SK-N-SH (cell line): ENCODE data around the gene USP48. TPM values are rescaled to one million over a fixed set of nuclear protein-coding genes. Genes with fewer than 3 reads are reported as not detected.
A peak's percentile ranks its signal among the peaks of the same experiment; 100 is the strongest.

ENCODE experiments used
- CTCF ChIA-PET: fragments of 300-600, 350-600 bp; formaldehyde crosslinking; extraction: SDS; loops from one replicate; lab custom pipeline; 2021; lab: Yijun Ruan, JAX
- POLR2A ChIA-PET: fragments of 350-600 bp; sonication (Branson Sonifier 250); formaldehyde crosslinking; extraction: SDS; loops from one replicate; lab custom pipeline; 2020; ENCODE audit warnings: antibody characterized with exemption, inconsistent platforms; lab: Yijun Ruan, JAX
- DNase-seq: peaks from one replicate; pipeline ENCODE4 v3.0.0; 2012
- H2AFZ ChIP-seq: fragments of 200-600 bp; sonication (generic); 2 replicates; pipeline ENCODE4 v1.8.1; 2016; ENCODE audit warnings: antibody characterized with exemption, mild to moderate bottlenecking, low read depth
- H3F3A ChIP-seq: fragments of 200-600 bp; sonication (generic); replicated peaks from 2 replicates; pipeline ENCODE3; 2016; ENCODE audit warnings: antibody characterized with exemption, mild to moderate bottlenecking; ENCODE audit not compliant: insufficient read depth
- H3K27ac ChIP-seq, 2 experiments: fragments of 200-500 bp in 1 of 2; fragments of 200-600 bp in 1 of 2; sonication (Bioruptor generic) in 1 of 2; sonication (generic), shearing (Covaris generic) in 1 of 2; 2 replicates each; pipeline versions ENCODE4 v1.5.1 to v1.6.1; 2014 to 2016; ENCODE audit warnings: low read depth in 2 of 2, inconsistent platforms in 1 of 2, low read length in 1 of 2, mild to moderate bottlenecking in 1 of 2, mixed read lengths in 1 of 2
- H3K27me3 ChIP-seq: fragments of 200-600 bp; sonication (generic), shearing (Covaris generic); 2 replicates; pipeline ENCODE4 v1.6.1; 2016; ENCODE audit warnings: mixed run types; ENCODE audit not compliant: insufficient read depth
- H3K36me3 ChIP-seq, 2 experiments: fragments of 200-500 bp in 1 of 2; fragments of 200-600 bp in 1 of 2; sonication (Bioruptor generic) in 1 of 2; sonication (generic) in 1 of 2; replicated peaks in 1 of 2; 2 replicates each; pipeline versions ENCODE3 to v1.5.1; 2014 to 2016; ENCODE audit warnings: low read length in 1 of 2, mild to moderate bottlenecking in 1 of 2; ENCODE audit not compliant: insufficient read depth in 2 of 2, control insufficient read depth in 1 of 2
- H3K4me1 ChIP-seq, 2 experiments: fragments of 200-500 bp in 1 of 2; fragments of 200-600 bp in 1 of 2; sonication (Bioruptor generic) in 1 of 2; sonication (generic), shearing (Covaris generic) in 1 of 2; 2 replicates each; pipeline versions ENCODE4 v1.5.1 to v1.6.1; 2014 to 2016; ENCODE audit warnings: low read depth in 1 of 2, low read length in 1 of 2, mixed run types in 1 of 2; ENCODE audit not compliant: insufficient read depth in 2 of 2, control insufficient read depth in 1 of 2
- H3K4me2 ChIP-seq: fragments of 200-600 bp; sonication (generic), shearing (Covaris generic); 2 replicates; pipeline ENCODE4 v1.6.1; 2017; ENCODE audit warnings: mixed run types
- H3K4me3 ChIP-seq, 2 experiments: fragments of 200-500 bp in 1 of 2; fragments of 200-600 bp in 1 of 2; sonication (Bioruptor generic) in 1 of 2; sonication (generic), shearing (Covaris generic) in 1 of 2; 2 replicates each; pipeline versions ENCODE4 v1.5.1 to v1.8.1; 2014 to 2016; ENCODE audit warnings: low read depth in 2 of 2, inconsistent platforms in 1 of 2, low read length in 1 of 2, mild to moderate bottlenecking in 1 of 2, mixed read lengths in 1 of 2, moderate library complexity in 1 of 2
- H3K79me2 ChIP-seq: fragments of 200-600 bp; sonication (generic); 2 replicates; pipeline ENCODE4 v1.8.1; 2017; ENCODE audit warnings: mild to moderate bottlenecking; ENCODE audit not compliant: insufficient read depth
- H3K9ac ChIP-seq: fragments of 200-600 bp; sonication (generic); 2 replicates; pipeline ENCODE4 v1.6.1; 2017; ENCODE audit warnings: mixed run types
- H3K9me2 ChIP-seq: fragments of 200-600 bp; sonication (generic); 2 replicates; pipeline ENCODE4 v1.6.1; 2017; ENCODE audit warnings: mixed run types
- H3K9me3 ChIP-seq: fragments of 200-600 bp; sonication (generic); 2 replicates; pipeline ENCODE4 v1.6.1; 2017; ENCODE audit warnings: mixed run types, mild to moderate bottlenecking, moderate library complexity
- H4K20me1 ChIP-seq: fragments of 200-600 bp; sonication (generic); 2 replicates; pipeline ENCODE4 v1.6.1; 2017; ENCODE audit warnings: mild to moderate bottlenecking, mixed run types; ENCODE audit not compliant: insufficient read depth
- CTCF ChIP-seq: fragments of 200-600 bp; sonication (generic); IDR thresholded peaks from 2 replicates; pipeline ENCODE4 v1.6.1; 2017; ENCODE audit warnings: antibody characterized with exemption, mild to moderate bottlenecking, moderate library complexity
- EP300 ChIP-seq, 2 experiments: IDR thresholded peaks; 2 replicates each; pipeline versions ENCODE4 v1.4.0 to v1.6.1; 2012; ENCODE audit warnings: borderline replicate concordance in 1 of 2, low read depth in 1 of 2, low read length in 1 of 2
- FOSL2 ChIP-seq: IDR thresholded peaks from 2 replicates; pipeline ENCODE4 v1.4.0; 2012; ENCODE audit warnings: low read depth, mild to moderate bottlenecking, moderate library complexity, borderline replicate concordance
- FOXM1 ChIP-seq: IDR thresholded peaks from 2 replicates; pipeline ENCODE4 v1.4.0; 2012; ENCODE audit warnings: low read depth, mild to moderate bottlenecking
- JUND ChIP-seq: IDR thresholded peaks from 2 replicates; pipeline ENCODE4 v1.4.0; 2012
- NFIC ChIP-seq: IDR thresholded peaks from 2 replicates; pipeline ENCODE4 v1.4.0; 2012; ENCODE audit warnings: borderline replicate concordance
- NRF1 ChIP-seq: IDR thresholded peaks from 2 replicates; pipeline ENCODE4 v1.6.1; 2012; ENCODE audit warnings: low read depth, mild to moderate bottlenecking, low read length
- PBX3 ChIP-seq: IDR thresholded peaks from 2 replicates; pipeline ENCODE4; 2012
- REST ChIP-seq: IDR thresholded peaks from 2 replicates; pipeline ENCODE4 v1.6.1; 2012; ENCODE audit warnings: mild to moderate bottlenecking, low read depth, low read length, moderate library complexity
- RFX5 ChIP-seq: IDR thresholded peaks from 2 replicates; pipeline ENCODE4 v1.6.1; 2012; ENCODE audit warnings: mild to moderate bottlenecking, improper control_type of control experiment, low read length
- SIN3A ChIP-seq: IDR thresholded peaks from 2 replicates; pipeline ENCODE4 v1.6.1; 2012; ENCODE audit warnings: low read depth, mild to moderate bottlenecking, low read length, moderate library complexity, borderline replicate concordance
- TAF1 ChIP-seq: IDR thresholded peaks from 2 replicates; pipeline ENCODE4 v1.6.1; 2012; ENCODE audit warnings: low read depth, mild to moderate bottlenecking, low read length, moderate library complexity, borderline replicate concordance
- USF2 ChIP-seq: fragments of 150-350 bp; IDR thresholded peaks from 2 replicates; pipeline ENCODE4 v1.6.1; 2017; ENCODE audit warnings: antibody characterized with exemption, low read length, low read depth, borderline replicate concordance
- YY1 ChIP-seq: IDR thresholded peaks from 2 replicates; pipeline ENCODE4 v1.4.0; 2012; ENCODE audit warnings: low read depth, mild to moderate bottlenecking
- WGBS: methylation state at CpG from one replicate; pipeline ENCODE4 v1.1.6; 2017; ENCODE audit warnings: low lambda C conversion rate; 5-methylcytosine and 5-hydroxymethylcytosine counted together
- polyA plus RNA-seq, 3 experiments: library from polyadenylated mRNA; depleted of rRNA; stranded (reverse); fragments of >200 nt; gene quantifications; 2 replicates each; pipeline ENCODE4 v1.2.3, GENCODE V29; 2012

USP48 gene
- polyA plus RNA-seq, 1 of the 3 experiments (the other 2 are of a cell fraction), result 13.6 TPM

GRCh38 chr1:21804536-21804935, 21.6 kb upstream of the USP48 start:
- WGBS, result 90% methylated on average over 2 of the region's 2 CpGs
- ChIA-PET CTCF (no interaction called here), POLR2A (no interaction called here)

GRCh38 chr1:21801100-21801499, 18.2 kb upstream of the USP48 start:
- CTCF ChIA-PET, result no interaction called here
- 94% methylated on average over 4 of the region's 4 CpGs for WGBS

More at GRCh38 chr1:21804536-21804935, 21.6 kb upstream of the USP48 start:
- Histone ChIP-seq H3K9ac (no peak overlapping the region), H3K27me3 (no peaks in the 10 kb centered on the region), H4K20me1 (no peaks in the 10 kb centered on the region), H3K9me2 (no peaks in the 10 kb centered on the region), H2AFZ (no peak overlapping the region), H3K79me2 (no peaks in the 10 kb centered on the region), H3K27ac (no peak overlapping the region), H3K4me2 (no peak overlapping the region), H3K9me3 (no peaks in the 10 kb centered on the region), H3K36me3 (no peaks in the 10 kb centered on the region), H3F3A (peaks cover 2% of the 10 kb centered on the region), H3K4me3 (no peak overlapping the region)
- no peak for DNase-seq
- no peak for TF ChIP-seq YY1
- no peak for TF ChIP-seq TAF1
- no peak for TF ChIP-seq EP300 (IDR thresholded peaks at IDR 0.05; ENCODE audit: borderline replicate concordance in 1 of 2, low read depth in 1 of 2, low read length in 1 of 2)
- no peak for TF ChIP-seq NRF1
- no peak for TF ChIP-seq JUND
- TF ChIP-seq NFIC, result no peak
- no peak for TF ChIP-seq RFX5
- TF ChIP-seq, all 33 proteins: peak for 0
- no peaks in the 10 kb centered on the region for H3K4me1 ChIP-seq

GRCh38 chr1:21799730-21800129, 16.8 kb upstream of the USP48 start:
- peaks cover 2% of the 10 kb centered on the region for H3F3A ChIP-seq
- H3K27ac ChIP-seq, result no peak overlapping the region
- ChIA-PET POLR2A (no interaction called here), CTCF (no interaction called here)
- H3K9ac ChIP-seq, result no peak overlapping the region
- H3K9me2 ChIP-seq, result no peaks in the 10 kb centered on the region
- TF ChIP-seq EP300 (IDR thresholded peaks at IDR 0.05; ENCODE audit: borderline replicate concordance in 1 of 2, low read depth in 1 of 2, low read length in 1 of 2), result no peak
- no peak for TF ChIP-seq FOXM1
- no peak for TF ChIP-seq CTCF
- TF ChIP-seq REST, result no peak
- TF ChIP-seq PBX3, result no peak
- TF ChIP-seq SIN3A, result no peak
- H4K20me1 ChIP-seq, result no peaks in the 10 kb centered on the region
- H3K4me1 ChIP-seq, result no peaks in the 10 kb centered on the region
- no peak overlapping the region for H2AFZ ChIP-seq
- no peaks in the 10 kb centered on the region for H3K36me3 ChIP-seq
- H3K4me3 ChIP-seq, result no peak overlapping the region
- no peak overlapping the region for H3K4me2 ChIP-seq
- H3K27me3 ChIP-seq, result no peaks in the 10 kb centered on the region
- no peaks in the 10 kb centered on the region for H3K79me2 ChIP-seq
- 91% methylated on average over 4 of the region's 5 CpGs for WGBS
- no peak for DNase-seq
- H3K9me3 ChIP-seq, result no peaks in the 10 kb centered on the region

More at GRCh38 chr1:21801100-21801499, 18.2 kb upstream of the USP48 start:
- H3K4me1 ChIP-seq, result no peaks in the 10 kb centered on the region
- H3K27ac ChIP-seq, result no peak overlapping the region
- no peak overlapping the region for H3K4me3 ChIP-seq
- no peaks in the 10 kb centered on the region for H3K9me3 ChIP-seq
- no peaks in the 10 kb centered on the region for H4K20me1 ChIP-seq
- POLR2A ChIA-PET, result no interaction called here
- no peaks in the 10 kb centered on the region for H3K27me3 ChIP-seq
- H3F3A ChIP-seq, result peaks cover 2% of the 10 kb centered on the region
- no peak overlapping the region for H3K9ac ChIP-seq
- H2AFZ ChIP-seq, result no peak overlapping the region
- TF ChIP-seq FOSL2 (peak; percentile 50; the same call in 1 of the 2 replicates), JUND (0 out of 2 replicates have a peak, but pooled peaks have one; percentile 17), USF2 (no peak)
- H3K9me2 ChIP-seq, result no peaks in the 10 kb centered on the region
- no peak for DNase-seq
- H3K79me2 ChIP-seq, result no peaks in the 10 kb centered on the region
- H3K36me3 ChIP-seq, result no peaks in the 10 kb centered on the region
- H3K4me2 ChIP-seq, result no peak overlapping the region
